ENCODE results near the gene MYL2.

- TF ChIP-seq CTCF (IDR thresholded peaks at IDR 0.05) (no peak), POLR2A (IDR thresholded peaks at IDR 0.05) (no peak), EP300 (IDR thresholded peaks at IDR 0.05) (no peak)
Observed at GRCh38 chr12:110960795-110961194, 40.4 kb upstream of the MYL2 start.

Data from upper lobe of left lung (tissue), 4 donors.